ENCODE measurements around the gene CACHD1.

- TF ChIP-seq CTCF (IDR thresholded peaks at IDR 0.05 in 2 of 3, conservative IDR thresholded peaks at IDR 0.05 in 1 of 3; ENCODE audit: borderline replicate concordance in 1 of 3, insufficient read depth in 1 of 3, low read depth in 2 of 3, low read length in 2 of 3) (no peak), POLR2AphosphoS5 (IDR thresholded peaks at IDR 0.05; ENCODE audit: low read depth, low read length) (no peak), MAX (IDR thresholded peaks at IDR 0.05) (no peak), SP1 (IDR thresholded peaks at IDR 0.05; ENCODE audit: low read depth) (no peak), ZBTB33 (IDR thresholded peaks at IDR 0.05; ENCODE audit: extremely low read depth, insufficient replicate concordance, low read length) (no peak), ZFX (IDR thresholded peaks at IDR 0.05) (no peak), EZH2 (IDR thresholded peaks at IDR 0.05) (no peak), POLR2A (IDR thresholded peaks at IDR 0.05; ENCODE audit: borderline replicate concordance, extremely low read depth, insufficient read depth, insufficient read length) (no peak), ZNF274 (IDR thresholded peaks at IDR 0.05; ENCODE audit: low read depth, low read length) (no peak), ELF1 (IDR thresholded peaks at IDR 0.05; ENCODE audit: borderline replicate concordance, low read depth) (no peak), SRF (IDR thresholded peaks at IDR 0.05; ENCODE audit: low read depth) (no peak), SIN3A (IDR thresholded peaks at IDR 0.05; ENCODE audit: low read depth) (no peak), REST (IDR thresholded peaks at IDR 0.05; ENCODE audit: low read depth) (no peak), EZH2phosphoT487 (IDR thresholded peaks at IDR 0.05; ENCODE audit: borderline replicate concordance) (no peak)
Observed at GRCh38 chr1:64616039-64616438, 146.1 kb downstream of the CACHD1 start.

Measured in HCT116 (cell line).